H1 (cell line): Measurements from ENCODE around the gene NTMT1. TPM values are rescaled to one million over a fixed set of nuclear protein-coding genes. Genes with fewer than 3 reads are reported as not detected.

ENCODE experiments used
- BACH1 ChIP-seq: IDR thresholded peaks from 2 replicates; pipeline ENCODE4 v1.6.1; 2012; ENCODE audit warnings: low read length, improper control_type of control experiment
- FOSL1 ChIP-seq: IDR thresholded peaks from 2 replicates; pipeline ENCODE4 v1.6.1; 2011; ENCODE audit warnings: mild to moderate bottlenecking, low read depth, low read length, moderate library complexity; ENCODE audit not compliant: insufficient read depth
- JUN ChIP-seq: IDR thresholded peaks from 2 replicates; pipeline ENCODE4 v1.6.1; 2011; ENCODE audit warnings: low read depth, mild to moderate bottlenecking, improper control_type of control experiment, low read length
- POU5F1 ChIP-seq: IDR thresholded peaks from 2 replicates; pipeline ENCODE4 v1.6.1; 2011; ENCODE audit warnings: low read depth, mild to moderate bottlenecking, low read length, moderate library complexity
- RAD21 ChIP-seq, 2 experiments: IDR thresholded peaks in 1 of 2; conservative IDR thresholded peaks in 1 of 2; 2 replicates each; pipeline ENCODE4 v1.6.1; 2011; ENCODE audit warnings: low read depth in 2 of 2, low read length in 2 of 2, improper control_type of control experiment in 1 of 2, inconsistent platforms in 1 of 2, mild to moderate bottlenecking in 1 of 2, moderate library complexity in 1 of 2
- SP1 ChIP-seq: IDR thresholded peaks from 2 replicates; pipeline ENCODE4 v1.6.1; 2011; ENCODE audit warnings: low read depth, low read length
- SUZ12 ChIP-seq: fragments of 200-600 bp; sonication (generic); IDR thresholded peaks from 2 replicates; pipeline ENCODE4 v1.6.1; 2012; ENCODE audit warnings: mild to moderate bottlenecking, inconsistent platforms, low read length, moderate library complexity, mixed read lengths
- polyA plus RNA-seq, 7 experiments: library from polyadenylated mRNA; depleted of rRNA in 3 of 7; stranded (reverse) in 5 of 7; unstranded in 2 of 7; fragments of >200 nt in 5 of 7; fragments of 200-250 nt in 2 of 7; gene quantifications; 1 replicate in 5 of 7; 2 replicates in 1 of 7; 4 replicates in 1 of 7; pipeline versions ENCODE4 v1.2.1 to v1.2.3, GENCODE V29; 2011 to 2013; ENCODE audit warnings: missing spikeins in 2 of 7, mixed read lengths in 2 of 7
- total RNA-seq: library from RNA; stranded (reverse); fragmentation: NEBNext Ultra II Directional; extraction: Animal tissue kit (Norgen Biotek cat#: 25700); gene quantifications from 2 replicates; pipeline ENCODE4 v1.2.1, GENCODE V29; 2021
- TF ChIP-seq, protein P1 (sequence below): fragments of 300-600 bp; sonication (generic); IDR thresholded peaks from 2 replicates; pipeline ENCODE4 v1.7.1; 2012; ENCODE audit warnings: low read length, moderate library complexity, mild to moderate bottlenecking, inconsistent platforms; ENCODE audit not compliant: insufficient replicate concordance
- TF ChIP-seq, protein P2 (sequence below): IDR thresholded peaks from 2 replicates; pipeline ENCODE4 v1.6.1; 2011; ENCODE audit warnings: low read length, improper control_type of control experiment

NTMT1 gene
- total and polyA plus RNA-seq, 2 of the 8 experiments (the other 6 are each of a cell fraction or from before 2014, with no cell fraction given), result 66.8 to 70.2 TPM

DNA sequence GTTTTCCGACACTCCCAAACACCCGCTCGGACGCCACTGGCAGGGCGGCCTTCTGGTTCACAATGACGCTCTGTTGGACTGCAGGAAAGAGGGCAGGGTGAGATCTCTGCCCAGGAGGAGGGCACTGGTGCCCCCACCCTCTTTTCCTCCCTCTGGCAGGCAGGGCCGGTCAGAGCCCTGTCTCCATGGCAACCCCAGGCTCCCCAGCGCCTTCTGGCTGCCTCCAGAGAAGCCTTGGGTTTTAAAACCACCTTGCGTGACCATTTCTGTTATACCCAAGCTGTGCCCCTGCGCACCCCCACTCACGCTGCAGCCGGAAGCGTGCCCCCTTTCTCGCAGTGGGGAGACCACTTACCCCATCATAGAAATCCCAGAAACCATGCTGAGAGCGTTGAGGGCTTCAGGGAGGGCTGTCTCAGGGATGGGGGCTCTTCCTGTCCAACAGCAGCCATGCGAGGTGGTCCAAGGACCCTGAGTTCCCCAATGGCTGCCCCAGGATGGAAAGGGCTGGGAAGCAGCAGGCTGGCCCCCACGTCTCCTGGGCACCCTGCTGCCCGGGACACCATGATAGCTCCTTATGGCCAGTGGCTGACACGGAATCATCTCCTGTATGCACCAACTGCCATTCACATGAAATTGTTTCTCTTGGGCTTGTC, 12.3 kb upstream of the NTMT1 start (continued):
- TF ChIP-seq, protein P1, sequence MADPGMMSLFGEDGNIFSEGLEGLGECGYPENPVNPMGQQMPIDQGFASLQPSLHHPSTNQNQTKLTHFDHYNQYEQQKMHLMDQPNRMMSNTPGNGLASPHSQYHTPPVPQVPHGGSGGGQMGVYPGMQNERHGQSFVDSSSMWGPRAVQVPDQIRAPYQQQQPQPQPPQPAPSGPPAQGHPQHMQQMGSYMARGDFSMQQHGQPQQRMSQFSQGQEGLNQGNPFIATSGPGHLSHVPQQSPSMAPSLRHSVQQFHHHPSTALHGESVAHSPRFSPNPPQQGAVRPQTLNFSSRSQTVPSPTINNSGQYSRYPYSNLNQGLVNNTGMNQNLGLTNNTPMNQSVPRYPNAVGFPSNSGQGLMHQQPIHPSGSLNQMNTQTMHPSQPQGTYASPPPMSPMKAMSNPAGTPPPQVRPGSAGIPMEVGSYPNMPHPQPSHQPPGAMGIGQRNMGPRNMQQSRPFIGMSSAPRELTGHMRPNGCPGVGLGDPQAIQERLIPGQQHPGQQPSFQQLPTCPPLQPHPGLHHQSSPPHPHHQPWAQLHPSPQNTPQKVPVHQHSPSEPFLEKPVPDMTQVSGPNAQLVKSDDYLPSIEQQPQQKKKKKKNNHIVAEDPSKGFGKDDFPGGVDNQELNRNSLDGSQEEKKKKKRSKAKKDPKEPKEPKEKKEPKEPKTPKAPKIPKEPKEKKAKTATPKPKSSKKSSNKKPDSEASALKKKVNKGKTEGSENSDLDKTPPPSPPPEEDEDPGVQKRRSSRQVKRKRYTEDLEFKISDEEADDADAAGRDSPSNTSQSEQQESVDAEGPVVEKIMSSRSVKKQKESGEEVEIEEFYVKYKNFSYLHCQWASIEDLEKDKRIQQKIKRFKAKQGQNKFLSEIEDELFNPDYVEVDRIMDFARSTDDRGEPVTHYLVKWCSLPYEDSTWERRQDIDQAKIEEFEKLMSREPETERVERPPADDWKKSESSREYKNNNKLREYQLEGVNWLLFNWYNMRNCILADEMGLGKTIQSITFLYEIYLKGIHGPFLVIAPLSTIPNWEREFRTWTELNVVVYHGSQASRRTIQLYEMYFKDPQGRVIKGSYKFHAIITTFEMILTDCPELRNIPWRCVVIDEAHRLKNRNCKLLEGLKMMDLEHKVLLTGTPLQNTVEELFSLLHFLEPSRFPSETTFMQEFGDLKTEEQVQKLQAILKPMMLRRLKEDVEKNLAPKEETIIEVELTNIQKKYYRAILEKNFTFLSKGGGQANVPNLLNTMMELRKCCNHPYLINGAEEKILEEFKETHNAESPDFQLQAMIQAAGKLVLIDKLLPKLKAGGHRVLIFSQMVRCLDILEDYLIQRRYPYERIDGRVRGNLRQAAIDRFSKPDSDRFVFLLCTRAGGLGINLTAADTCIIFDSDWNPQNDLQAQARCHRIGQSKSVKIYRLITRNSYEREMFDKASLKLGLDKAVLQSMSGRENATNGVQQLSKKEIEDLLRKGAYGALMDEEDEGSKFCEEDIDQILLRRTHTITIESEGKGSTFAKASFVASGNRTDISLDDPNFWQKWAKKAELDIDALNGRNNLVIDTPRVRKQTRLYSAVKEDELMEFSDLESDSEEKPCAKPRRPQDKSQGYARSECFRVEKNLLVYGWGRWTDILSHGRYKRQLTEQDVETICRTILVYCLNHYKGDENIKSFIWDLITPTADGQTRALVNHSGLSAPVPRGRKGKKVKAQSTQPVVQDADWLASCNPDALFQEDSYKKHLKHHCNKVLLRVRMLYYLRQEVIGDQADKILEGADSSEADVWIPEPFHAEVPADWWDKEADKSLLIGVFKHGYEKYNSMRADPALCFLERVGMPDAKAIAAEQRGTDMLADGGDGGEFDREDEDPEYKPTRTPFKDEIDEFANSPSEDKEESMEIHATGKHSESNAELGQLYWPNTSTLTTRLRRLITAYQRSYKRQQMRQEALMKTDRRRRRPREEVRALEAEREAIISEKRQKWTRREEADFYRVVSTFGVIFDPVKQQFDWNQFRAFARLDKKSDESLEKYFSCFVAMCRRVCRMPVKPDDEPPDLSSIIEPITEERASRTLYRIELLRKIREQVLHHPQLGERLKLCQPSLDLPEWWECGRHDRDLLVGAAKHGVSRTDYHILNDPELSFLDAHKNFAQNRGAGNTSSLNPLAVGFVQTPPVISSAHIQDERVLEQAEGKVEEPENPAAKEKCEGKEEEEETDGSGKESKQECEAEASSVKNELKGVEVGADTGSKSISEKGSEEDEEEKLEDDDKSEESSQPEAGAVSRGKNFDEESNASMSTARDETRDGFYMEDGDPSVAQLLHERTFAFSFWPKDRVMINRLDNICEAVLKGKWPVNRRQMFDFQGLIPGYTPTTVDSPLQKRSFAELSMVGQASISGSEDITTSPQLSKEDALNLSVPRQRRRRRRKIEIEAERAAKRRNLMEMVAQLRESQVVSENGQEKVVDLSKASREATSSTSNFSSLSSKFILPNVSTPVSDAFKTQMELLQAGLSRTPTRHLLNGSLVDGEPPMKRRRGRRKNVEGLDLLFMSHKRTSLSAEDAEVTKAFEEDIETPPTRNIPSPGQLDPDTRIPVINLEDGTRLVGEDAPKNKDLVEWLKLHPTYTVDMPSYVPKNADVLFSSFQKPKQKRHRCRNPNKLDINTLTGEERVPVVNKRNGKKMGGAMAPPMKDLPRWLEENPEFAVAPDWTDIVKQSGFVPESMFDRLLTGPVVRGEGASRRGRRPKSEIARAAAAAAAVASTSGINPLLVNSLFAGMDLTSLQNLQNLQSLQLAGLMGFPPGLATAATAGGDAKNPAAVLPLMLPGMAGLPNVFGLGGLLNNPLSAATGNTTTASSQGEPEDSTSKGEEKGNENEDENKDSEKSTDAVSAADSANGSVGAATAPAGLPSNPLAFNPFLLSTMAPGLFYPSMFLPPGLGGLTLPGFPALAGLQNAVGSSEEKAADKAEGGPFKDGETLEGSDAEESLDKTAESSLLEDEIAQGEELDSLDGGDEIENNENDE, result no peak
- TF ChIP-seq JUN (no peak), SUZ12 (no peak), POU5F1 (no peak), FOSL1 (no peak), BACH1 (no peak), SP1 (no peak), RAD21 (IDR thresholded peaks at IDR 0.05 in 1 of 2, conservative IDR thresholded peaks at IDR 0.05 in 1 of 2; ENCODE audit: low read depth in 2 of 2, low read length in 2 of 2) (no peak)
- TF ChIP-seq, protein P2, sequence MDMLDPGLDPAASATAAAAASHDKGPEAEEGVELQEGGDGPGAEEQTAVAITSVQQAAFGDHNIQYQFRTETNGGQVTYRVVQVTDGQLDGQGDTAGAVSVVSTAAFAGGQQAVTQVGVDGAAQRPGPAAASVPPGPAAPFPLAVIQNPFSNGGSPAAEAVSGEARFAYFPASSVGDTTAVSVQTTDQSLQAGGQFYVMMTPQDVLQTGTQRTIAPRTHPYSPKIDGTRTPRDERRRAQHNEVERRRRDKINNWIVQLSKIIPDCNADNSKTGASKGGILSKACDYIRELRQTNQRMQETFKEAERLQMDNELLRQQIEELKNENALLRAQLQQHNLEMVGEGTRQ, result no peak
